ENCODE measurements around the gene BARHL2.
A peak's percentile ranks its signal among the peaks of the same experiment; 100 is the strongest.

The BARHL2 gene

DNA sequence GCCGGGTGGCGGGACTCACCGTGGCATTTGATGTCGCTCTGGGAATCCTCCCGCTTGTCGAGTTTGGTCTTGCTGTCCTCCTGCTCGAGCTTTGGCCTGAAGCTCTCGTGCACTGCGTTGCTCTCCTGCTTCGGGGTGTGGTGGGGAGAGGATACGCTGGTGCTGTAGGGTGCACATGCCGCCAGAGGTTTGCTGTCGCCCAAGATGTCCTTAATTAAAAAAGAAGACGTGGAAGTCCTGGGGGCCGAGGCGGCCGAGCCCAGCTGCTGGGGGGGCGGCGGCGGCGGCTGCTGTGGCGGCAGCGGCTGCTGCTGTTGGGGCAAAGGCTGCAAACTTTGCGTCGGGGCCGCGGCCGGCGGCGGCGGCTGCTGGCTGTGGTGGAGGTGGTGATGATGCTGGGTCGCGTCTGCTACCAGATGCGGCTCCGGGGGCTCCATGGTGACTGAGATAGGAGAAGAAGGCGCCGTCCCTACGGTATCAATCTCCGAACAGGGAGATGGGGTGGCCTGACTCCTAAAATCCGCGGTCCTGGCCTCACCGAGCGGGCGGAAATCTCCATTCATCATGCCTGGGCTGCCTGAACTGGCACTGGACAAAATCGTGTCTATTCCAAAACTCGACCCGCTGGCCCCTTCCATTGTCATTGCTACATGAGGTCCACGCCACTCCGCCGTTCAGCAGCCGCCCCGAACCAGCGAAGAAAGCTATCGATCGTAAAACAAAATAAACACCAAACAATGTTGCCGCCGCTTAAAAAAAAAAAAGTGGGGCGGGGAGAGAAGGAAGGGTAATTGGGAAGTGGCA is at the start of gene BARHL2:
Gene BARHL2, minus strand, starts transcription at position 751 of the 804 bp plus-strand sequence. Its CDS starts 107 bp downstream, at position 644.
- DNase-seq: no peak

GRCh38 chr1:90763930-90764329 is 46.8 kb upstream of the BARHL2 start:
- DNase-seq: no peak

- no peak for DNase-seq
Observed at GRCh38 chr1:90763506-90763905, 46.4 kb upstream of the BARHL2 start.

DNA sequence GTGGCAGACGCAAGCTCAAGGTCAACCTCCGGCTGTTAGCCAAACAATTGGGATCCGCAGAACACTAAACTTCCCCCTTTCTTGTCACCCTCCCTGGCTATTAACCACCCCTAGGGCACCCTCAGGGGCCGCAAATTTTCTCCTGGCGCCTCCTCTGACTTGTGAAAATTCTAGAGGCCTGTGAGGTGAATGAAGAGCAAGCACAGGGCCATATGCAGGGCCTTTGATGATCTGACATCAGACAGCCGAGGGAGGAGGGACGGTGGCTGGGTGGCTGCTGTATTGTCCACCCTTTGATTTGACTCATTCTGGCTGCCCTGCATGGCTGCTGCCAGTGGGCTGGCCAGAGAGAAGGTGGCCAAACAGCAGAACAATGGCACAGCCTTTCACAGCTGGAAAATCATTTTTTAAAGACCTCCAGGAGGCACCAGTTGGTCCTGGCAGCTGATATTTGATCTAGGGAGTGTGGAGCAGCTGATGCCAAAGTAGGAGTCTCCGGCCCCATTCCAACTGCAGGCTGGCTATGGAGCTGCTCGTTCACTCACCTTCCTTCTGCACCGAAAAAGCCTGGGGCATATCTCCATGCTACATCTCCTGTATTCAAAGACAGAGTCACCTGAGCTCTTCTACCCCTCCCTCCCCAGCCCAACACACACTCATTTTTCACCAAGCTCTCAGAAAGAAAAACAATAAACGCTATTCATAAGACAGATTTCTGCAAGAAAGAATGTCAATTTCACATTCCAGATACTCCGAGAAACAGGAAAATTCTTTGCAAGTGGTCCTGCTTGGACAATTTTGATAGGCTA is 44.9 kb upstream of the BARHL2 start:
- peak; percentile 2 for DNase-seq

DNA sequence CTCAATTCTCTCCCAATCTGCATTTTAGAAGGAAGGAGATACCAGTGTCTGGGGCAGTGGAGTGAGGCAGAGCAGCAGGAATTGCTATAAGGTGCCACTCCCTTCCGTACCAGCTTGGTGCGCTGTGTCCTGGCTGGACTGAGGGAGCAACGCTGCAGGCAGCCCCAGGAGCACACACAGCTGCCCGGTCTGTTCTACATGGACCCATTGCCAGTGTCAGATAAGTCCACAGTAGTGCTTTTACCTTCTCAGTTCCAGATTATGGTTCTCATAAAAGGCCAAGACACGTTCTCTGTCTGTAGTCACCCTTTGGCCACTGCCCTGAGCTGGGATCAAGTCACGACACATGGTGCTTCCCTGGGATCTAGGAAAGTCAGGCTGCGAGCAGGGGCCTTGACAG is 44.1 kb upstream of the BARHL2 start:
- no peak for DNase-seq

GRCh38 chr1:90753556-90753955 is 36.5 kb upstream of the BARHL2 start:
- no peak for DNase-seq

DNA sequence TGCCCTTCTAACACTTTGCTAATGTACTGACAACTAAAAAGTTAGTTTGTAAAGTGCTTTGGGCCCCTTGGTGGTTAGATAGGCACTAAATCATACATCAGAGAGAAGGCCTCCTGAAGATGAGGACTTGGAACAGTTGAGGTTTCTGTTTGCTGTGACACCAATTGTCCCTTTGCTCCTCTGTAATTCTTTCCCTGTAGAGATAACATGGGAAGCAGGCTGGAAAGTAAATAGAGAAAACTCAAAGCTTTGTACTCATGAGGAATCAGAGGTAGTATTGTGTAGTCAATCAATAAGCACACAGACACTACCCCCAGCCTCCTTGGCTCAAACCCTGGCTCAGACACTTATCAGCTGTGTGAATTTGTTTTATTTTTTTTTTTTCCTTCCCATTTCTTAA is 31.6 kb upstream of the BARHL2 start:
- DNase-seq: no peak

GRCh38 chr1:90746857-90747256 is 29.8 kb upstream of the BARHL2 start:
- no peak for DNase-seq

GRCh38 chr1:90745972-90746371 is 28.9 kb upstream of the BARHL2 start:
- DNase-seq: no peak

DNA sequence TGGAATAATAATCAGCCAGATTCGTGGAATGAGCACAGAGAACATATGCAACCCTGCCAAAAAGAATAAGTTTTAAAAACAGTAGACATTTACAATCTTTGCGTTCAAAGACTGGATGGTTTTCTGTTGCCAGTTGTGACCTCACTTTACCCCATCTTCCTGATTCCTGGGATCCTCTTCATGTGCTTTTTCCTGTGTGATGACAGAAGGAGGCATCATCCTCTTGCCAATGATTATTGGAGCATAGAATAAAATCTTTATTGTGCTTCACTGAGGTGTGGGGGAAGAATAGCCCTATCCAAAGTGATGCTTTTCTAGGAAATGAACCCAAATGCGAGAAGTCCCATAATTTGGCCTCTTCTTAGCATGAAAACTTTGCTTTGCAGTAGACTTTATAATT is 15.0 kb upstream of the BARHL2 start:
- no peak for DNase-seq

GRCh38 chr1:90731382-90732050 is 14.4 kb upstream of the BARHL2 start:
- DNase-seq: no peak

DNA sequence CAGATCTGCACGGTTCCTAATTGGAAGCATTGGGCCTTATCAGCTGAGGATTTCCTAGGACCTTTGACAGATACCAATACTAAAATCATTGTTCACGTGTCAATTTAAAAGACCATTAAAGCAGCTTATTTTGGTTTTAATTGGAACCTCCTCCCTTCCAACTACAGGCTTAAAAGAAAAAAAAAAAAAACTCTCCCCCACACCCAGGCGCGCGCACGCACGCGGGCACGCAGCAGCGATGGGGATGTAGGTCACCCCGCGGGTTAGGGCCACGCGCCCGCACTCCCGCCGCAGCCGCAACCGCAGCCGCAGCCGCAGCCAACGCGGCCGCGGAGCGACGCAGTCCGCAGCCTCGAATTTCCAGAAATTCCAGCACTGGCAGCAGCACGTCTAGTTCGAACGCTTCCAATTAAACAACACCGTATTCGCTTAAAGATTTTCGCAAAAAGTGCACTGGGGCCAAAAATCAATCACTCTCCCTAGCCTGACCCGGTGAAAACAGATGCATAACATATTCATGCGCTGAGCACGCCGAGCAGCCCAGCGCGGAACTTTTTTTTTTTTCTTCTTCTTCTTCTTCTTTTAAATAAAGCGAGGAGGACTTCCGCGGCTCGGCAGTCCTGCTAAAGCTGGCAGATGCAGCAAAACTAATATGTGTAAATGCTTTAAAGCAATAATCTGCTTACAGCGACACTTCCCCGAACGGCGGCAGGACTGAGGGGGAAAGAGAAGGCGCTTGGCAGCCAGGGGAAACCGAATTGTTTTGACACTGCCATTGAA is 13.3 kb upstream of the BARHL2 start:
- DNase-seq: no peak

DNA sequence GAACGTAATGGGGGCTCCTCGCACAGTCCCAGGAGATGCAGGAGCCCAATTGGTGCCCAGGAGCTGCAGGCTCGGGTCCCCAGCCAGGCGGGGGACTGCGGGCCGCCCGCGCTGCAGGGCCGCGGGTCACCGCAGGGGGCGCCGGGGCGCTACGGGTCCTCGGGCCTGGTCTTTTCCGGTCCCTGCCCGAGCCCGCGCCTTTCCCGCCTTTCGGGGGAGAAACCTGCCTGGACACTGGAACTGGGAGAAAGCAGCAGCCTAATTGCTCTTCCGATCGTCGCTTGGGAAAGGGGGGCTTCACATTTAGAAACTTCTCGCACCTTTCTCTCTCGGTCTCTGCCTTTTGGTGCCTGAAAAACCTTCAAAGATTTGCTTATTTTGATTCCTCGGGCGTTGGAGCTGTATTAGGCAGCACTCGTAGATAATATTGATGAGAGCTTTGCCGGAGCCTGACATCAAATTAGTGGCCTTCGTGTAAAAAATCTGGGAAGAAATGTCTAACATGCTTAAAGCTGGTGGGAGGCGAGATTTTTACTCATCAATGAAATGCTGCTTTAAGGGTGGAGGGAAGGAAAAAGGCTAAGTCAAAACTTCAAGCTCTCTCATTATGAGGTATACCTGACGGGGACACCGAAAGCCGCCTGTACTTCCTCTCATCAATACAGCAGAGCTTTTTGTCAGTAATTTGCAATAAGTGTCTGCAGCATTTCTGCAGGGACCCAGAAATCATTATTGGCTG is 12.6 kb upstream of the BARHL2 start:
- no peak for DNase-seq

GRCh38 chr1:90728502-90729287 is 11.6 kb upstream of the BARHL2 start:
- DNase-seq: no peak

DNA sequence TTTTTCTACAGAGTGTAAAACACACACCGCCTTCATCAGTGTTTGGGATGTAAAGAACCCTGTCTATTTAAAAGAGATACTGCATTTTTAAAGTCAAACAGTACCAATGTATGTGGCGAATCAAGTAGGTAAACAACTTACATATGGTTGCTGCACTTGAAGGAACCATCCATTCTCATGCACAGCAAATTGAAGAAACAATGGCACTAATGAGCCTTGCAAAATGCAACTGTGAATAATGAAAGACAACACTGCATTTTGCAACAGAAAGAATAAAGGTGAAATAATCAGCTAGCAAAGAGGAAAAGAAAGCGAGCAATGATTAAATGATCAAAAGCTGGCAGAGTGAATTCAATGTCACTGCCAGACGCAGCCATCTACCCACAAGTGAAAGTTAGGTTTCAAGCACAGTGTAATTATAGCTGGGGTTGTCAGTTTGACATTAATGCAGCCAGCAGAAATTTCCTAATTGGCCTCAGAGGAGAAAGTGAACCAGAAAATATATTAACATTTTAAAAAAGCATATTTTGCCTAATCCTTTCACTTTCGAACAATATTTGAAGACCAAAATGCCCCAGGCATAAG is 10.9 kb upstream of the BARHL2 start:
- DNase-seq: no peak

GRCh38 chr1:90726986-90727480 is 9.9 kb upstream of the BARHL2 start:
- DNase-seq: no peak

DNA sequence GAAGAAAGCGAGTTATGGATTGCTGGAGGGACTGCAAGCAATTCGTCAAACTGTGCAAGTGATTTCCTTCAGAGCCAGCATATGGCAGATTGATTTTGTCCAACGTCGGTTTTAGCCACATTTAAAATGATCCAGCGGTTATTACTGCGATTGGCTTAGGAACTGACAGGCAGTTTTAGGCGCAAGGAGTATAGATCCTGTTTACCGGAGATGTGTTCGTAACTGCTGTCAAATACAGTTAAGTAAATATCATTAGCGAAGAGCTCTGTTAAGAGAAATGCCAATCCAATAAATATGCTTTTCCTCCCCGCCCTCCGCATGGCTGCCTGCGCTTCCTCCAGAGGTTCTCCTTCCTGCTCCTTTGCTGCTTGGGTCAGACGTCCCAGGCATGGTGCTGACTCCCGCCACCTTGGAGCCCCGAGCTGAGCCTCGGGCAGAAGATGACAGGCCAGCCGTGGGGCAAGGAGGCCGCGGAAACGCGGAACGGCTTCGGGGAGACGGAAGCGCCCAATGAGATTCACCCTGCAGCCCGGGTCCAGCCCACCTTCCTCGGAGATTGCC is 9.4 kb upstream of the BARHL2 start:
- no peak for DNase-seq

DNA sequence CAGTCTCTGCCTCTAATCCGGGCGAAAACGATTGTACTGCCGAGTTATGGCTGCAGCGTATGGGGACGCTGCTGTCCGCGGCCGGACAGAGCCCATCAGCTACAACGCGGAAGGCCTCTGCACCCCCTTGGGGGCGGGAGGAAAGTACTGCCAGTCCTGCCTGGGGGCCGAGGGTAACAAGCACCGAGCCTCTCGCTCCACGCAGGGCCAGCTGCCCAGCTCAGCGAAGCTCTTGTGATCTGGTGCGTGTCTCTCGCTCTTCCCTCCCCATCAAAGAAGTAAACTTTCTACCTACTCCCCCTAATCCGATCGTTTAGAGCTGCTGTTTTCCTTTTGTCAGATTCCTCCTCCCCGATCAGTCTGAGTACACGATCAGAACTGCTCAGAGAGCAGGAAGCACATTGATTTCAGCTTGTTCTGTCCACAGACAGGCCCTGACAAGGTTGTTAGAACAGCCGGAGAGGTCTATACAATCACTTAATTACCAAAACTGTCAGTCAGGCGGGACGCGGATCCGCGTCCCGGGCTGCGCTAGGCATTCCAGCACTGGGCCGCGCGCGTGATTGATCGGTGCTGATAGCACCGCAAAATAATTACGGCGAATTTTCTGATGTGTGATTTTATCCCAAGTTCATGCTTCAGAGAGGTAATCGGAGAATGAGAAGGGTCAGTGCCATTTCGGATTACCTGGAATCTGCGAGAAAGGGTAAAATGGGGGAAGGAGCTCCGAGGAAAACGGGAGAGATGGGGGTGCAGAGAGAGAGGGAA is 8.7 kb upstream of the BARHL2 start:
- DNase-seq: no peak

DNA sequence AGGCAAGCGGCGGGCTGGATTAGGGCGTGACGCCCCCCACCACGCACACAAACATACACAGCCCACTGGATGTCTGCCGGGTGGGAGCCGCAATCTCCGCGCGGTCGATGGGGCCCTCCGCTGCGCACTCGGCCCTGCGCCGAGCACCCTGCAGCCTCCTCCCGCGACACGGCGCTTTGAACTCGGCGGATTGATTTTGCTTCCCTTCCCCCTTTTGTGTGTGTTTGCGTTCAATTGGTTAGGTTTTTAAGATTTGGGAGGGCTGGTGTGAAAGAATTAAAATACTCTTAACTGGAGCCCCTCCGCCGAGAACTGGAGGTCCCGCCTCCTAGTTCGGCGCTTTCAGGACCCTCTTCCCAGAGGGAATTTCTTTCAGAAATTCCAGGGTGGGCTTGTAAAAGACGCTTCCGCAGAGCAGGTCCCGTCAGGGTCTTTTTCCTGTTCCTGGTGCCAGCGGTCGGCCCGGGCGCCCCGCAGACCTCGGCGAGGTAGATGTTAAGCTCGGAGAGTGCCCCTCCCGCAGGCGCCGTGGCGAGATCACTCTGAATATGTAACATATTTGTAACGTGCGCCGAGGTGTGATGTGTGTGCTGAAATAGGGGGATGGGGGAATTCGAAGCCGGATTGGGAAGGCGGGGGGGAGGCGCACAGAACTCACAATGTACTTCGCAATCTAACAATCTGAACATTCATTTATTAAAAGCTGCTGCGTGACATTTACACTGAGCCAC is 8.0 kb upstream of the BARHL2 start:
- DNase-seq: no peak
